H1 (cell line): ENCODE results near the gene ZNF615.

ENCODE experiments used
- CHD2 ChIP-seq: IDR thresholded peaks from 2 replicates; pipeline ENCODE4 v1.6.1; 2012; ENCODE audit warnings: low read length, improper control_type of control experiment
- EP300 ChIP-seq, 2 experiments: IDR thresholded peaks; 1 replicate in 1 of 2; 2 replicates in 1 of 2; pipeline ENCODE4 v1.6.1; 2011 to 2012; ENCODE audit warnings: low read depth in 2 of 2, low read length in 2 of 2, mild to moderate bottlenecking in 2 of 2, borderline replicate concordance in 1 of 2, inconsistent platforms in 1 of 2, moderate library complexity in 1 of 2
- EZH2 ChIP-seq: fragments of 200-600 bp; sonication (generic); IDR thresholded peaks from 2 replicates; pipeline ENCODE4 v1.7.1; 2012; ENCODE audit warnings: low read depth, mild to moderate bottlenecking, moderate library complexity, low read length, inconsistent platforms; ENCODE audit not compliant: severe bottlenecking
- JUN ChIP-seq: IDR thresholded peaks from 2 replicates; pipeline ENCODE4 v1.6.1; 2011; ENCODE audit warnings: low read depth, mild to moderate bottlenecking, improper control_type of control experiment, low read length
- PHF8 ChIP-seq: fragments of 200-600 bp; sonication (generic); conservative IDR thresholded peaks from 2 replicates; pipeline ENCODE4 v1.7.1; 2012; ENCODE audit warnings: low read depth, mild to moderate bottlenecking, inconsistent platforms, low read length, moderate library complexity
- POLR2A ChIP-seq, 2 experiments: IDR thresholded peaks; 1 replicate in 1 of 2; 2 replicates in 1 of 2; pipeline ENCODE4 v1.6.1; 2011; ENCODE audit warnings: low read depth in 2 of 2, low read length in 2 of 2, mild to moderate bottlenecking in 2 of 2; ENCODE audit errors: control extremely low read depth in 1 of 2
- POLR2AphosphoS5 ChIP-seq: IDR thresholded peaks from 2 replicates; pipeline ENCODE4 v1.6.1; 2011; ENCODE audit warnings: low read depth, low read length
- SP1 ChIP-seq: IDR thresholded peaks from 2 replicates; pipeline ENCODE4 v1.6.1; 2011; ENCODE audit warnings: low read depth, low read length
- SRF ChIP-seq: IDR thresholded peaks from 2 replicates; pipeline ENCODE4 v1.6.1; 2011; ENCODE audit warnings: mild to moderate bottlenecking, low read depth, low read length, moderate library complexity
- TEAD4 ChIP-seq: IDR thresholded peaks from 2 replicates; pipeline ENCODE4 v1.6.1; 2012; ENCODE audit warnings: low read depth, low read length, inconsistent platforms, mixed read lengths
- TF ChIP-seq, protein P1 (sequence below), 3 experiments: IDR thresholded peaks; 1 replicate in 2 of 3; 2 replicates in 1 of 3; pipeline versions ENCODE4 v1.5.1 to v1.6.1; 2011; ENCODE audit warnings: low read length in 3 of 3, mild to moderate bottlenecking in 3 of 3, inconsistent platforms in 2 of 3, low read depth in 1 of 3, moderate library complexity in 1 of 3; ENCODE audit not compliant: insufficient read depth in 1 of 3; ENCODE audit errors: control extremely low read depth in 1 of 3
- TF ChIP-seq, protein P2 (sequence below): IDR thresholded peaks from 2 replicates; pipeline ENCODE4 v1.6.1; 2011; ENCODE audit warnings: low read length, improper control_type of control experiment
- TF ChIP-seq, protein P3 (sequence below): IDR thresholded peaks from 2 replicates; pipeline ENCODE4 v1.6.1; 2012; ENCODE audit warnings: inconsistent platforms

DNA sequence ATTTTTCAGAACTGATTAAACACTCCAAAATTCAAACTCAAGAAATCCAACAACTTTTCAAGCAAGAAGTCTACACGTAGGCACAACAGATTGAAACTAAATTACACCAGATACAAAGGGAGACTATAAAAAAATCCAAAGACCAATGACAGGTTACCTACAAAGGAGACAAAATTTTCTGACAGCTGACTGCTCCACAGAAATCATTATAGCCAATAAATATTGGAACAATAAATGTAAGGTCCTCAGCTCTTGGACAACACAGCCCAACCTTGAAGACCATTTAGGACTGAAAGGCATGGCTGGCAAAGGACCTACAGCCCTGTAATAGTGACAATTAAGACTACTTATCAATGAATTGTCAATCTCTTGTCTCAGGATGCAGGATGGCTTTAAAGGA lies 37.3 kb downstream of the ZNF615 start:
- TF ChIP-seq PHF8 (no peak), CHD2 (no peak), POLR2A (IDR thresholded peaks at IDR 0.05; ENCODE audit: control extremely low read depth in 1 of 2, low read depth in 2 of 2, low read length in 2 of 2) (no peak), EP300 (IDR thresholded peaks at IDR 0.05; ENCODE audit: borderline replicate concordance in 1 of 2, low read depth in 2 of 2, low read length in 2 of 2) (no peak), EZH2 (no peak), SP1 (no peak), POLR2AphosphoS5 (no peak), TEAD4 (no peak), JUN (no peak), SRF (no peak)
- TF ChIP-seq, protein P1, sequence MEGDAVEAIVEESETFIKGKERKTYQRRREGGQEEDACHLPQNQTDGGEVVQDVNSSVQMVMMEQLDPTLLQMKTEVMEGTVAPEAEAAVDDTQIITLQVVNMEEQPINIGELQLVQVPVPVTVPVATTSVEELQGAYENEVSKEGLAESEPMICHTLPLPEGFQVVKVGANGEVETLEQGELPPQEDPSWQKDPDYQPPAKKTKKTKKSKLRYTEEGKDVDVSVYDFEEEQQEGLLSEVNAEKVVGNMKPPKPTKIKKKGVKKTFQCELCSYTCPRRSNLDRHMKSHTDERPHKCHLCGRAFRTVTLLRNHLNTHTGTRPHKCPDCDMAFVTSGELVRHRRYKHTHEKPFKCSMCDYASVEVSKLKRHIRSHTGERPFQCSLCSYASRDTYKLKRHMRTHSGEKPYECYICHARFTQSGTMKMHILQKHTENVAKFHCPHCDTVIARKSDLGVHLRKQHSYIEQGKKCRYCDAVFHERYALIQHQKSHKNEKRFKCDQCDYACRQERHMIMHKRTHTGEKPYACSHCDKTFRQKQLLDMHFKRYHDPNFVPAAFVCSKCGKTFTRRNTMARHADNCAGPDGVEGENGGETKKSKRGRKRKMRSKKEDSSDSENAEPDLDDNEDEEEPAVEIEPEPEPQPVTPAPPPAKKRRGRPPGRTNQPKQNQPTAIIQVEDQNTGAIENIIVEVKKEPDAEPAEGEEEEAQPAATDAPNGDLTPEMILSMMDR (IDR thresholded peaks at IDR 0.05; ENCODE audit: control extremely low read depth in 1 of 3, insufficient read depth in 1 of 3, low read depth in 1 of 3, low read length in 3 of 3): no peak
- TF ChIP-seq, protein P2, sequence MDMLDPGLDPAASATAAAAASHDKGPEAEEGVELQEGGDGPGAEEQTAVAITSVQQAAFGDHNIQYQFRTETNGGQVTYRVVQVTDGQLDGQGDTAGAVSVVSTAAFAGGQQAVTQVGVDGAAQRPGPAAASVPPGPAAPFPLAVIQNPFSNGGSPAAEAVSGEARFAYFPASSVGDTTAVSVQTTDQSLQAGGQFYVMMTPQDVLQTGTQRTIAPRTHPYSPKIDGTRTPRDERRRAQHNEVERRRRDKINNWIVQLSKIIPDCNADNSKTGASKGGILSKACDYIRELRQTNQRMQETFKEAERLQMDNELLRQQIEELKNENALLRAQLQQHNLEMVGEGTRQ: no peak
- TF ChIP-seq, protein P3, sequence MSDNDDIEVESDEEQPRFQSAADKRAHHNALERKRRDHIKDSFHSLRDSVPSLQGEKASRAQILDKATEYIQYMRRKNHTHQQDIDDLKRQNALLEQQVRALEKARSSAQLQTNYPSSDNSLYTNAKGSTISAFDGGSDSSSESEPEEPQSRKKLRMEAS: no peak
